ENCODE measurements around the gene VASP.

- TF ChIP-seq CTCF (IDR thresholded peaks at IDR 0.05) (no peak), POLR2A (IDR thresholded peaks at IDR 0.05) (no peak)
Observed at GRCh38 chr19:45501730-45502014, 5.6 kb upstream of the VASP start.

Measured in heart left ventricle (tissue), 13 donors.